HK-2 (cell line): ENCODE data around the gene JAGN1.
A peak's percentile ranks its signal among the peaks of the same experiment; 100 is the strongest.
"Not testable (repeated sequence)": the region's sequence is repeated elsewhere in the genome, so short reads cannot be mapped to it uniquely, and the experiment has no call there.

Source experiments
- DNase-seq: peaks from one replicate; pipeline ENCODE4 v3.0.0-alpha.2; 2018; ENCODE audit not compliant: unreplicated experiment

Gene JAGN1

DNA sequence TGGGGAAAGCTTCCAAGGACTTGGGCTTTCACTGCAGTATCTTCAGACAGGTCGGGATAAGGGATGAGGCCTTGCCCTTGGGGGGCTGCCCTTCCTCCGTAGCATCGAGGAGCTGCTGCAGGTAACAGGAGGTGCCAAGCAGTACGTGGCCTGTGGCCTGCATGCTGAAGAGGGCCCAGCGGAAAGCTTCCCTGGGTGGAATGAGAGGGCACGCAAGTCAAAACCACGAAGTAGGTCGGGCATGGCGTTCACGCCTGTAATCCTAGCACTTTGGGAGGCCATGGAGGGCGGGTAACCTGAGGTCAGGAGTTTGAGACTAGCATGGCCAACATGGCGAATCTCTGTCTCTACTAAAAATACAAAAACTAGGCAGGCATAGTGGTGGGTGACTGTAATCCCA is 23.3 kb upstream of the JAGN1 start:
- DNase-seq: no peak

DNA sequence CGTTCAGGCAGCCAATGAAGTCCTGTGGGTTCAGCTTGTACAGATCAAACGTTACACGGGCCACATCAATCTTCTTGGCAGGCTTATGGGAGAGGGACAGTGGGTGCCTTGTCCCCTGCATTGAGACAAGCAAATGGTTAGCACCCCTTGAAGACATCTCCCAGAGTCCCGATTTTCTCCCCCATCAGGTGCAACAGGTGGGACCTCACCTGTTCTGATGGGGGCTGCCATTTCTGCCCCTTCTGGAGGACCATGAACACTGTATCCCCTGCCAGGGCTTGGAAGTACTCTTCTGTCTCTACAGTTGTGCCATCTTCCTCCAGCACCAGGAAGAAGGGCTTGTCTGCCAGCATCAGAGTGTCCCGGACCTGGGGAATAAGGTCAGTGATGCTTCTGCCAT is 20.5 kb upstream of the JAGN1 start:
- no peak for DNase-seq

DNA sequence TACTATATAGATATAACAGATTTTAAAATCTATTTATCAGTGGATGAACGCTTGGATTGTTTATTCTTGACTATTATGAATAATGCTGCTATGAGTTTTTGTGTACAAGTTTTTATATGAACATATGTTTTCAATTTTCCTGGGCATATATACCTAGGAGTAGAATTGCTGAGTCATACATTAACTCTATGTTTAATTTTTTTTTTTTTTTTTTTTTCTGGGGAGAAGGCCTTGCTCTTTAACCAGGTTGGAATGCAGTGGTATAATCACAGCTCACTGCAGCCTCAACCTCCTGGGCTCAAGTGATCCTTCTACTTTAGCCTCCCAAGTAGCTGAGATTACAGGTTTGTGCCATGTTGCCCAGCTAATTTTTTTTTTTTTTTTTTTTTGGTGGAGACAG is 19.4 kb upstream of the JAGN1 start:
- DNase-seq: no peak

DNA sequence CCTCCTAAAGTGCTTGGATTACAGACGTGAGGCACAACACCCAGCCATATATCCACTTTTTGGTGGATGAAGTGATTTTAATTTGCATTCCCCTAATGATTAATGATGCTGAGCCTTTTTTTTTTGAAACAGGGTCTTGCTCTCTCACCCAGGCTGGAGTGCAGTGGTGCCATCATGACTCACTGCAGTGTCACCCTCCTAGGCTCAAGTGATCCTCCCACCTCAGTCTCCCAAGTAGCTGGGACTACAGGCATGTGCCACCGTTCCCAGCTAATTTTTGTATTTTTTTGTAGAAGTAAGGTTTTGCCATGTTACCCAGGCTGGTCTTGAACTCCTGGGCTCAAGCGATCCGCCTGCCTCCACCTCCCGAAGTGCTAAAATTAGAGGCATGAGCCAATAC is 18.3 kb upstream of the JAGN1 start:
- not testable (repeated sequence) for DNase-seq

DNA sequence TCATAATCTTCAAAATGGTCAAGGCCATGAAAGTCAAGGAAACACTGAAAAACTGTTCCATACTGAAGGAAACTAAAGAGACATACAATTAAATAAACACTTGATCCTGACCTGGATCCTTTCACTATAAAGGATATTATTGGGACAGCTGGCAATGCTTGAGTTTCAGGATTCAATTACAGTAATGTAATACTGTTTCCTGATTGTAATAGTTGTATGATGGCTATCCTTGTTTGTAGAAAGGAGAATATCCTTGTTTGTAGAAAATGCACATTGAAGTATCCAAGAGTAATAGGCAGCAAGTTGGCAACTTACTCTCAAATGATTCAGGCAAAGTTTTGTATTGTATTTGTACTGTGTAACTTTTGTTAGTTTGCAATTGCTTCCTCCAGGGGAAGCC is 15.0 kb upstream of the JAGN1 start:
- DNase-seq: no peak

DNA sequence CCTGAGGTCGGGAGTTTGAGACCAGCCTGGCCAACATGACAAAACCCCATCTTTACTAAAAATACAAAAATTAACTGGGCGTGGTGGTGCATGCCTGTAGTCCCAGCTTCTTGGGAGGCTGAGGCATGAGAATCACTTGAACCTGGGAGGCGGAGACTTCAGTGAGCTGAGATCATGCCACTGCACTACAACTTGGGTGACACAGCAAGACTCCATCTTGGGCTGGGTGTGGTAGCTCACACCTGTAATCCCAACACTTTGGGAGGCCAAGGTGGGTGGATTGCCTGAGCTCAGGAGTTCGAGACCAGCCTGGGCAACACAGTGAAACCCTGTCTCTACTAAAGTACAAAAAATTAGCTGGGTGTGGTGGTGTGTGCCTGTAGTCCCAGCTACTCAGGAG is 14.2 kb upstream of the JAGN1 start:
- not testable (repeated sequence) for DNase-seq

DNA sequence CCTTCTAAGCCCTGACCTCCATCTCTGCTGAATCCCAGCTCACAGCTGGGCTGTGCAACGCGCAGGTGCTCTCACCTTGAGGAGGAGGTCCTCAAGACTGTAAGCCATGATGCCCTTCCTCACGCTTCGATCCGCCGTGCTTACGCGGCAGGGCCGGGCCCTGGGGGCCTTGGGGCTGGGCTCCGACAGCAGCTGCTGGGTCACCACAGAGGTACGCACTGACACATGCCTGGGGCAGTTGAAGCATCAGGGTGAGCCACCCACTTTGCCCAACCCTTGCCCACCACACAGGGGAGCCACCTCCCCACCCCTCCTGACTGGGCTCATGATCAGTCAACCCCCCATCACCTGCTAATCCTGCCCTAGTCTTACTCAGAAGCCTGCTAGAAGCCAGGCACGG is 13.4 kb upstream of the JAGN1 start:
- no peak for DNase-seq

DNA sequence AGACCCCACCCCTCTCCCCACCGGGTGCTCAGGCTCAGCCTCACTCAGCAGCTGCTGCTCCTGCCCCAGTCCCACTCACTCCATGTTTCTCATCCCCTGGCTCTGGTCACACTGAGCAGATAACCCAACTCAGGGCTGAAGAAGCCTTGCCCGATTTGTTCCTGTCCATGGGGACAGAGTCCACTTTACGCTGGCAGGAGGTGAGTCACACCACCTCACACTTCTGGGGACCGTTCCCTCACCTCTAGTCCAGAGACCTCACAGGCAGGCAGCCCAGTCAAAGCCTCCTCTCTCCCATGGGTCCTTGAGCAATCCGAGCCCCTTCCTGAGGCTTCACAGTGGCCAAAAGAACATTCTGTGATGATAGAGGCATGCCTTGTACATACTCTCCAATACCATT is 11.7 kb upstream of the JAGN1 start:
- DNase-seq: no peak

DNA sequence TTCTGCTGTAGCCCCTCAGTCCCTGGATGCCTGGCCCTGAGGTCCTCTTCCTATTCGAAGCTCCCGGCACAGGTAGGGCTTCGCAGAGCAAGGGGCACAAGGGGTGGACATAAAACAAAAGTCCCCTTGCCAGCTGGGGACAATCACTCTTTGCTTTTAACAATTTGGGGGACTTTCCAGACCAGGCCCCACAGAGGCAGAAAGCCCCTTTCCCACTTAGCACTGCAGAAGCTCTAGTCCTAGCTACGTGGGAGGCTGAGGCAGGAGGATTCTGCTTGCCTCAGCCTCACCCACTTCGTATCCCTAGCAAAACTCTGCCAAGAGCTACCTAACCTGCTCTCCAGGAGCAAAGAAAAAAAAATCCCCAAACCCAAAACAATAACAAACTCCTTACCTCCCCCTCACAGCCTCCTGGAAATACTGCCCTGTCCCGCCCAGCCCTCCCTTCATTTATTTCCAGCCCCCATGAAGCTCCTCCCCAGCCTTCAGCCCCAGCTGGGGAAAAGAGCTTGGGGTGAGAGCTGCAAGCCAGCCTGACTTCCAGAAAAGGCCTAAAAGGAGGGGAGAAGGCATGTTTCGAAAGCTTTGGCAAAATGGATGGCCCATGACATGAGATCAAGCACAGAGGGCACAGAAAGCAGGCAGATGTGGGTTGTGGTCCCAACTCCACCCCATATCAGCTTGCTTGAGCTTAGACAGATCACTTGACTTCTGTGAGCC is 10.4 kb upstream of the JAGN1 start, which contains the start of gene CIDEC:
Gene CIDEC (minus strand): TSS at position 424 of the 720 bp plus-strand sequence. CDS start 1,767 bp downstream, outside the sequence.
- no peak for DNase-seq

DNA sequence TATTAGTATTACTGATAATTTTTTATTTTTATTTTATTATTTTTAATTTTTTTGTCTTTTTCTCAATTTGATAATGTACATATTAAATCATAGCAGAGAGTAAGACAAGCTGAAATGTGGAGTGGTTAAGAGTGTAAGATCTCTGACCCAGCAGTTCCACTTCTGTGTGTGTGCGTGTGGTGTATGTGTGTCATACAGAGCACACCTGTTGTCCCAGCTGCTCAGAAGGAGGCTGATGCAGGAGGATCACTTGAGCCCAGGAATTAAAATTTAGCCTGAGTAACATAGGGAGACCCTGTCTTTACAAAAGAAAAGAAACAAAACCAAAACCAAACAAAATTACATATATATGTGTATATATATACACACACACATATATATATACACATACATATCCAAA is 9.0 kb upstream of the JAGN1 start:
- DNase-seq: no peak

DNA sequence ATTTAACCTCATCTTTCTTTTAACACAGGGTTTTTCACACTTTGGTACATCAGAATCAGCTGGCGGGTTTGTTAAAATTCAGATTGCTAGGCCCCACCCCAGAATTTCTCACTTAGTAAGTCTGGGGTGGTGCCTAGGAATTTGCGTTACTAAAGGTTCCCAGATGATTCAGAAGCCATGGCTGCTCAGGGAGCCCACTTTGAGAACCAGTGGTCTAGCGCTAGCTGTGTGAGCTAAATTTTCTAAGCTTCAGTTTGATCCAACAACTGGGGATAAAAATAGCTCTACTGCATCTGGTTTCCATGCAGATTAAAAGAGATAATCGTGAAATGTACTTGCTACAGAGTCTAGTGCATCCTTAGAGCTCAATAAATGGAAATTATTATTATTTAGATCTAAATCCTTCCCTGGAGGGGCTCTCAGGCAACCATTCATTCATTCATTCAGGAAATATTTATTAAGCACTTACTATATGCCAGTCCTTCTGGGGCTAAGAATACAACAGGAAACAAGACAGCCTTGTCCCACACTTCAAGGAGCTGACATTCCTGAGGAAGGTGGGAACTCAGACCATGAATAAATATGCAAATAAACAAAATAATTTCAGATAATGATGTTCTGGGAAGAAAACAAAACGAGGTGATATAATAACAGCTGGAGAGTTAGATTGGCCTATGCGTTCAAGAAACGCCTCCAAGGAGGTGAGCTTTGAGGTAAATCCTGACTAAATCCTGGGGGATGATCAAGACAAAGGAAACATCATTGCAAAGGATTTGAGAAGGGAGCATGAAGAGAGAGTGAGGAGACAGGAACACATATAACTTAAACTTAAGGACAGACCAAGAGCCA is 6.5 kb upstream of the JAGN1 start:
- no peak for DNase-seq

DNA sequence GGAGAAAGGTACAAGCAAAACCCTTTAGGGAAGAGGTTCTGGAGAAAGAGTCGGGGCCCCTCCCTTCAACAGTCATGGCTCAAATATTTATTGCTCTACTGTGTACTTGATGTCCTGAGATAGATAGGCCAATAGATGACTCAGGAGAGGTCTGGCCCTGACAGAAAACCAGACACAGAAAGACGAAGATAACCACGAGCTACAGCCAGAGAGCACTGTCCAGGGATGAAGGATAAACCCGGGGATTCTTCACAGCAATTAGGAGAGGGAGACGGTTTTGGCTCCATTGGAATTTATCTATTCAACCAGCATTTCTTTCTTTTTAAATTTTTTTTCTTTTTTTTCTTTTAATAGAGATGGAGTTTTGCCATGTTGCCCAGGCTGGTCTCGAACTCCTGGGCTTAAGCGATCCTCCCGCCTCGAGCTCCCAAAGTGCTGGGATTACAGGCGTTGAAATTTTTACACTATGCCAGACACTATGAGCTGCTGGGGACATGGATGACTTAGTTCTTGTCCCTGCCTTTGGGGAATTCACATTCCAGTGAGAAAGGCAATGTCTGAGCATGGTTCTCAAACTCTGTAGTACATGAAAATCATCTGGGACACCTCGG is 5.8 kb upstream of the JAGN1 start:
- no peak for DNase-seq

DNA sequence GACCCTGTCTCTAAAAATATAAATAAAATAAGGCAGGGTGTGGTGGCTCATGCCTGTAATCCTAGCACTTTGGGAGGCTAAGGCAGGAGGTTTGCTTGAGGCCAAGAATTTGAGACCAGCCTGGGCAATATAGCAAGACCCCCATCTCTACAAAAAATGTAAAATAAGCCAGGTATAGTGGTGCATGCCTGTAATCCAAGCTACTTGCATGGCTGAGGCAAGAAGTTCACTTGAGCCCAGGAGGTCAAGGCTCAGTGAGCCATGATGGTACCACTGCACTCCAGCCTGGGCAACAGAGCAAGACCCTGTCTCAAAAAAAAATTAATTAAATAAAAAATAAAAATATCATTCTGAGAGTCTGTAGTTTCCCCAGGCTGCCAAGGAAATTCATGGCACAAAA is 4.1 kb upstream of the JAGN1 start:
- DNase-seq: no peak

DNA sequence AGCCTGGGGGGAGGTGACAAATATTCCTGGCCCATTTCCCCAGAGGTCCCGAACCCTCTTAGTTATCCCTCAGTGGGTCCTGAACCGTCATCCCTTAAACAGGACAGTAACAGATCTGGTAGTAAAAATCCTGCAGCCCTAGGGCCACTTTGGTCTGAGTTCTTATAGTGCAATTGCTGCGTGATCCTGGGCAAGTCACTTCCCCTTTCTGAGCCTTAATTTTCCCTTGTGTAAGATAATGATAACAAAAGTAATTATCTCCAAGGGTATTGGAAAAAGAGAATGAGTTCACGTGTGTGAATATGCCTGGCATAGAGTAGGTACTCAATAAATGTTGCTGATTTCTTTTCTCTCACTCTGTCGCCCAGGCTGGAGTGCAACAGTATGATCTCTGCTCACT is 2.9 kb upstream of the JAGN1 start:
- no peak for DNase-seq

DNA sequence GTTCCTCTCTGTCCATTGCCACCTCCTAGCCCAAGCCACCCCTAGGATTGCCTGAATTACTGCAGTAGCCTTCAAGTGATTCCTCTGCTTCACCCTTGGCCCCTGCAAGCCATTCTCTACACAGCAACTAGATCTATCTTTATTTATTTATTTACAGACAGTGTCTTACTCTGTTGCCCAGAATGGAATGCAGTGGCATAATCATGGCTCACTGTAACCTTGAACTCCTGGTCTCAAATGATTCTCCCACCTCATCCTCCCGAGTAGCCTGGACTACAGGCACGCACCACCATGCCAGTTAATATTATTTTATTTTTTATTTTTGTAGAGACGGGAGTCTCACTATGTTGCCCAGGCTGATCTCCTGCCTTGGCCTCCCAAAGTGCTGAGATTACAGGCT is 1.9 kb upstream of the JAGN1 start:
- no peak for DNase-seq

DNA sequence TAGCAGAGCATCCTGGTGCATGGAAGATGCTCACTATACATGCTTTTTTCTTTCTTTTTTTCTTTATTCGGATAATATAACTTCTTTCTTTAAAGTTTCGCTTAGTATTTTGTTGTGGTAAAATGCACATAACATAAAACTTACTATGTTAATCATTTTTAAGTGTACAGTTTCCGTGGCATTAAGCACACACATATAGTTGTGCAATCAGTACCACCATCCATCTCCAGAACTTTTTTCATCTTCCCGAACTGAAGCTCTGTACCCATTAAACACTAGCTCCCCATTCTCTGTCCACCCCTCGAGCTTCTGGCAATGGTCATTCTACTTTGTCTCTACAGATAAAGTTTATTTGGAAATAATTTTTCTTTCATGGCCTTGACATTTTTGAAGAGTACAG is 1.0 kb upstream of the JAGN1 start:
- no peak for DNase-seq

DNA sequence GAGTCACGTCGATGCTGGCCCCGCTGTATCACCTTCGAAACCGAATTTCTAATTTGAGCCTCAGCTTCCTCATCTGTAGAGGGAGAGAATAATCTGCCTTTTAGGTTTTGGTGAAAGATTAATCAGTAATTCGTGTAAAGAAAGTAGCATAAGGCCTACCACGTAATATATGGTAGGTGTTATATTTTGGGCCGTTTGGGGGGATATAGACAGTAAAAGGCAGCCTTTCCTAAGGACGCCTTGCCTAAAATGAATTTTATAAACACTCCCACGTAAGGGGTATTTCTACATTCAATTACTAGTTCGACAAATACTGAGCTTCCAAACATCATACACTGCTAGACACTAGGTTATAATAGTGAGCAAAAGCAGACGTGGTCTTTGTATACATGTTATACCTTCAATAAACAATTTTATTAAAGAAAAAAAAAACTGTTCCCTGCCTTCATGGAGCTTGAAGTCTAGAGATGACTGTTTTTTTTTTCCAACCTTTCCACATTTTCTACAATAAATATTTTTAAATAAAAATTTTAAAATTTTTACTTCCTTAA is 737 bp downstream of the JAGN1 start:
- DNase-seq: no peak

DNA sequence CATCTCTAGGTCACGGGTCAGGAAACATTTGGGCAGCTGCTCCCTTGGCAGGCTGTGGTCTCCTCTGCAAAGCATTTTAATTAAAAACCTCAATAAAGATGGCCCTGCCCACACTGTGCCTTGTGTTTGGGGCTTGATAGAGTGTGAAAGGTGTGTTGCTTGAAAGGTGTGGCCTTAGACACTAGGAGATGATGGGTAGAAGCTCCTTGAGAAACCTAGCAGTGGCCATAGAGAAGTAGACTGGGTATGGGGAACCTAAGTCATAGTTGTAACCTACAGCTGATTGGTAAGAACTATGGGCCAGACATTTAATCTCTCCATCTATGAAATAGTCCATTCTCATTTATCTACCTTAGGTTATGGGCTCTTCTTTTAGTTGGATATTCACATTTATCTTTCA is 3.3 kb downstream of the JAGN1 start:
- no peak for DNase-seq

DNA sequence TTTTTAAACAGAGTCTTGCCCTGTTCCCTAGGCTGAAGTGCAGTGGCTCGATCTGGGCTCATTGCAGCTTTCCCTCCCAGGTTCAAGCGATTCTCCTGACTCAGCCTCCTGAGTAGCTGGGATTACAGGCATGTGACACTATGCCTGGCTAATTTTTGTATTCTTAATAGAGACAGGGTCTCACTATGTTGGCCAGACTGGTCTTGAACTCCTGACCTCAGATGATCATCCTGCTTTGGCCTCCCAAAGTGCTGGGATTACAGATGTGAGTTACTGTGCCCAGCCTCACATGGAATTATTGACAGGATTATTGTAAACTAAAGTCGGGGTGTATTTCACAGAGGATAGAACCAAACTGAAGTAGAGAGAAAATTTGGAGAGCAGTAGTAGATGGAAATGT is 5.3 kb downstream of the JAGN1 start:
- not testable (repeated sequence) for DNase-seq

DNA sequence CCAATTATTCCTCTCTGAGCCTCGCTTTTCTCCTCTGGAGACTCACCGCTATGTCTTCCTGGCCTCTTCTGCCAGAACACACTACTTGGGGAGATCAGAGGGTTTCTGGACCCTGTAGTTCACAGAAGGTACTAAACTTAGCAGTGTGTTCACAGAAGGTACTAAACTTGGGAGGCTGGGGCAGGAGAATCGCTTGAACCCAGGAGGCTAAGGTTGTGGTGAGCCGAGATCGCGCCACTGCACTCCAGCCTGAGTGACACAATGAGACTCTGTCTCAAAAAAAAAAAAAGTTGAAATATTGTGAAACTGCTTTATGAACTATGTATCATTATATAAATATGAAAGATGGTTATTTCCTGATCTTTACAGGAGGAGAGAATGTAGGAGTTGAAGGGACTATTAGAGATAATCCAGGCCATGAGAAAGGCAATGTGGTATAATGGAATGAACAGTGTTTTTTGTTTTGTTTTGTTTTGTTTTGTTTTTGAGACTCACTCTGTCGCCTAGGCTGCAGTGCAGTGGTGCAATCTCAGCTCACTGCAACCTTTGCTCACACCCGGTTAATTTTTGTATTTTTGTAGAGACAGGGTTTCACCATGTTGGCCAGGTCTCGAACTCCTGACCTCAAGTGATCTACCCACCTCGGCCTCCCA is 6.5 kb downstream of the JAGN1 start:
- not testable (repeated sequence) for DNase-seq

DNA sequence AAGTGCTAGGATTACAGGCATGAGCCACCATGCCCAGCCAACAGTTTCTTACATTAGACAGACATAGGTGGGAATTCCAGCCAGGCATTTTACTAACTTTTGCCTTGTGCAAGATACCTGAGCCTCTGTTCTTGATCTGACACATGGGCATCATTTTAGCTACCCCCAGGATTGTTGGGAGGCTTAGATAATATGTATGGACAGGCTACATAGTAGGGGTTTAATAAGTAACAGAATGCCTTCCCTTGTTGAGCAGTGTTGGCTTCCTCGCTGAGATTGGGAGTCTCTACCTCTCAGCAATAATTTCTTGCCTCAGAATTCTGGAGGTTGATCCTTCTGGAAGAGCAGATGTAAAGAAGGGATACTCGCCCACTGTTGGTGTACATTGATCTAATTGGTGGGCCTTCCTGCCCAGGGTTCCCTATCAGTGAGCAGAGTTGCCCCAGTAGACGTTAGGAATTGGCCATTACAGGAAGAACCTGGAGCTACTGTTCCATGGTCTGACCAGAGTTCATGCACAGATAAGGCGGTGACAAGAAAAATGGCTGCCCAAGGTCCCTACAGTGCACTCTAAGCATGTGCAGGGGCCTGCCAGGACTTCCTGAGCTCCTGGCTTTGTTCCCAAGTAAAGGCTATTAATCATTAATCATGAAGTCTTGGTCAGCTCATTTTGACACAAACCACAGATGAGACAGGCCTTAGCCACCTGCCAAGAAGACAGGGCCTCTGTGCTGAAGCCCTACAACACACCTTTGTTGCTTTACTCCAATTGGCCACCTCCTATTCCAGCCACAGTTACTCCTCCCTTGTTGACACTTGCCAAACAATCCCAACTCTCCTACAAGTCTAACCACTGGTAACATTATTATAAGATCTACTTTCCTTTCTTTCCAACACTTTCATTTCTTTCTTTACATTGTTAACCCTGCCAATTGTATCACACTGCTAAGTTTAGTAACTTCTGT is 7.3 kb downstream of the JAGN1 start:
- DNase-seq: peak; percentile 56
